Sigmoid colon (tissue), 7 donors: ENCODE results near the gene STIM2. TPM values are rescaled to one million over a fixed set of nuclear protein-coding genes. Genes with fewer than 3 reads are reported as not detected.

Source experiments
- DNase-seq: peaks from one replicate; pipeline ENCODE4 v3.0.0-alpha.2; 2019
- H3K27ac ChIP-seq, 4 donors: fragments of 200-600 bp; sonication (generic); one replicate each; pipeline ENCODE4 v1.5.1; 2016 to 2019; ENCODE audit warnings: mild to moderate bottlenecking in 1 of 4
- H3K27me3 ChIP-seq, 3 donors: fragments of 200-600 bp; sonication (generic); one replicate each; pipeline ENCODE4 v1.5.1; 2019; ENCODE audit warnings: mild to moderate bottlenecking in 1 of 3
- H3K36me3 ChIP-seq, 4 donors: fragments of 200-600 bp; sonication (generic); one replicate each; pipeline ENCODE4 v1.5.1; 2016 to 2019
- H3K4me1 ChIP-seq, 4 donors: fragments of 200-600 bp; sonication (generic); one replicate each; pipeline ENCODE4 v1.5.1; 2017 to 2019
- H3K4me3 ChIP-seq, 4 donors: fragments of 200-600 bp; sonication (generic); one replicate each; pipeline ENCODE4 v1.5.1; 2017 to 2019; ENCODE audit warnings: mild to moderate bottlenecking in 2 of 4, moderate library complexity in 1 of 4
- H3K9me3 ChIP-seq, 4 donors: fragments of 200-600 bp in 3 of 4; sonication (generic) in 3 of 4; one replicate each; pipeline versions ENCODE4 v1.5.1 to v1.6.1; 2013 to 2019
- EP300 ChIP-seq, 4 donors: sonication (generic); formaldehyde crosslinking; IDR thresholded peaks; one replicate each; pipeline ENCODE4 v1.6.1; 2017; ENCODE audit warnings: antibody characterized with exemption in 4 of 4
- POLR2A ChIP-seq, 2 donors: fragments of 450-650 bp; IDR thresholded peaks; one replicate each; pipeline ENCODE4 v1.6.1; 2016; ENCODE audit warnings: antibody characterized with exemption in 2 of 2, mild to moderate bottlenecking in 2 of 2, moderate library complexity in 2 of 2
- POLR2AphosphoS5 ChIP-seq, 4 donors: sonication (generic); formaldehyde crosslinking; IDR thresholded peaks; one replicate each; pipeline ENCODE4 v1.6.1; 2017; ENCODE audit warnings: antibody characterized with exemption in 4 of 4
- WGBS, 2 donors: extraction: QIAGEN DNeasy Blood & Tissue Kit; methylation state at CpG; one replicate each; pipeline ENCODE4 v1.1.7; 2013; 5-methylcytosine and 5-hydroxymethylcytosine counted together
- intact Hi-C: fragments of 100-400 bp; cut with DNase I; formaldehyde crosslinking; loops from one replicate; pipeline ENCODE4 v1.15.1; 2023
- polyA plus RNA-seq, 3 donors: library from polyadenylated mRNA; stranded (reverse); fragments of 200-250 nt; gene quantifications; one replicate each; pipeline ENCODE4 v1.2.3, GENCODE V29; 2013
- total RNA-seq, 4 donors: library from RNA; depleted of rRNA; stranded (reverse); fragments of >200 nt; gene quantifications; one replicate each; pipeline ENCODE4 v1.1.0, GENCODE V29; 2016
- TF ChIP-seq, protein P1 (sequence below), 4 experiments: fragments of 450-650 bp in 3 of 4; fragments of 200-600 bp in 1 of 4; IDR thresholded peaks; one replicate each; pipeline ENCODE4 v1.5.1; 2016 to 2019; ENCODE audit warnings: antibody characterized with exemption in 4 of 4, mild to moderate bottlenecking in 3 of 4, moderate library complexity in 2 of 4
- donor health status: healthy with polysubstance abuse.
- donor health status: Bipolar disorder and iron deficiency.
- donor health status: healthy.

Gene STIM2
- total and polyA plus RNA-seq, 7 donors, result 3.0 to 16.8 (median 14.1) TPM

DNA sequence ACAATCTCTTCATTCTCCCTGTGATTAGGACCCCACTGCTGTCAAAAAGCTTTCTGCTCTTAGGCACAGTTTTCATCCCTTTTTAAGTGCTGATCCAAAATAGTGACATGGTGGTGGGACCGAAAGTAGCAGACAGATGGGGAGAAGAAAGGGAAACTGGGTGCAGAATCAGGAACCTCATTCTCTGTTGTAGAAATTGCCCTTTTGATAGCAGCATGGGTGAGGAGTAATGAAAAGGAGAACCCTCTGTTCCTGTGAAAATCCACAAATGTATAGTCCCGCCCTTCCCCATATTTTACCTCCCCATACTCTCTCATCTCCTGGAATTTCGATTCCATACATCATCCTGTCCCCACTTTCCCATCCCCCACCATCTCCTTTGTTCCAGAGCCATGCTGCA lies 126.5 kb downstream of the STIM2 start:
- Histone ChIP-seq H3K4me1 (peaks cover 0 to 6% (median 3%) of the 10 kb centered on the region in 4 donors), H3K27ac (no peak overlapping the region), H3K27me3 (no peaks in the 10 kb centered on the region), H3K9me3 (no peaks in the 10 kb centered on the region), H3K36me3 (no peaks in the 10 kb centered on the region), H3K4me3 (no peak overlapping the region)
- TF ChIP-seq, protein P1, sequence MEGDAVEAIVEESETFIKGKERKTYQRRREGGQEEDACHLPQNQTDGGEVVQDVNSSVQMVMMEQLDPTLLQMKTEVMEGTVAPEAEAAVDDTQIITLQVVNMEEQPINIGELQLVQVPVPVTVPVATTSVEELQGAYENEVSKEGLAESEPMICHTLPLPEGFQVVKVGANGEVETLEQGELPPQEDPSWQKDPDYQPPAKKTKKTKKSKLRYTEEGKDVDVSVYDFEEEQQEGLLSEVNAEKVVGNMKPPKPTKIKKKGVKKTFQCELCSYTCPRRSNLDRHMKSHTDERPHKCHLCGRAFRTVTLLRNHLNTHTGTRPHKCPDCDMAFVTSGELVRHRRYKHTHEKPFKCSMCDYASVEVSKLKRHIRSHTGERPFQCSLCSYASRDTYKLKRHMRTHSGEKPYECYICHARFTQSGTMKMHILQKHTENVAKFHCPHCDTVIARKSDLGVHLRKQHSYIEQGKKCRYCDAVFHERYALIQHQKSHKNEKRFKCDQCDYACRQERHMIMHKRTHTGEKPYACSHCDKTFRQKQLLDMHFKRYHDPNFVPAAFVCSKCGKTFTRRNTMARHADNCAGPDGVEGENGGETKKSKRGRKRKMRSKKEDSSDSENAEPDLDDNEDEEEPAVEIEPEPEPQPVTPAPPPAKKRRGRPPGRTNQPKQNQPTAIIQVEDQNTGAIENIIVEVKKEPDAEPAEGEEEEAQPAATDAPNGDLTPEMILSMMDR (IDR thresholded peaks at IDR 0.05), result no peak
- no peak for TF ChIP-seq POLR2AphosphoS5 (IDR thresholded peaks at IDR 0.05)
- no peak for TF ChIP-seq EP300 (IDR thresholded peaks at IDR 0.05)
- TF ChIP-seq POLR2A (IDR thresholded peaks at IDR 0.05), result no peak
- 91 to 96% methylated on average over 3 of the region's 3 CpGs for WGBS, 2 donors
- intact Hi-C loops, result no loop called here
- DNase-seq, result no peak

DNA sequence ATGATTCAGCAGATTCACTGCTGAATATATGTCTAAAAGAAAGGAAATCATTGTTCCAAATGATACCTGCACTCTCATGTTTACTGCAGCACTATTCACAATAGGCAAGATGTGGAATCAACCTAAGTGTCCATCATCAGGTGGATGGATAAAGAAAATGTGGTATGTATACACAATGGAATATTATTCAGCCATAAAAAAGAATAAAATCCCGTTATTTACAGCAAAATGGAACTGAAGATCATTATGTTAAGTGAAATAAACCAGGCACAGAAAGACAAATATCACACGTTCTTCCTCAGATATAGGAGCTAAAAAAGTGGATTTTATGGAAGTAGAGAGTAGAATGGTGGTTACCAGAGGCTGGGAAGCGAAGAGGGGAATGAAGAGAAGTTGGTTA lies 130.4 kb downstream of the STIM2 start:
- intact Hi-C loops, result loop anchor here (5.0 kb wide), 1 partner anchor 134 kb away; no protein-coding TSS in a partner anchor
- Histone ChIP-seq H3K36me3 (no peaks in the 10 kb centered on the region), H3K27me3 (no peaks in the 10 kb centered on the region), H3K27ac (no peak overlapping the region), H3K4me3 (no peak overlapping the region), H3K4me1 (peaks cover 0 to 31% (median 26%) of the 10 kb centered on the region in 4 donors), H3K9me3 (no peaks in the 10 kb centered on the region)
- DNase-seq, result no peak
- 92 to 96% methylated on average over 3 of the region's 3 CpGs for WGBS, 2 donors
- TF ChIP-seq, protein P1 (IDR thresholded peaks at IDR 0.05), result no peak
- TF ChIP-seq POLR2A (IDR thresholded peaks at IDR 0.05) (no peak), EP300 (IDR thresholded peaks at IDR 0.05) (no peak), POLR2AphosphoS5 (IDR thresholded peaks at IDR 0.05) (no peak)

DNA sequence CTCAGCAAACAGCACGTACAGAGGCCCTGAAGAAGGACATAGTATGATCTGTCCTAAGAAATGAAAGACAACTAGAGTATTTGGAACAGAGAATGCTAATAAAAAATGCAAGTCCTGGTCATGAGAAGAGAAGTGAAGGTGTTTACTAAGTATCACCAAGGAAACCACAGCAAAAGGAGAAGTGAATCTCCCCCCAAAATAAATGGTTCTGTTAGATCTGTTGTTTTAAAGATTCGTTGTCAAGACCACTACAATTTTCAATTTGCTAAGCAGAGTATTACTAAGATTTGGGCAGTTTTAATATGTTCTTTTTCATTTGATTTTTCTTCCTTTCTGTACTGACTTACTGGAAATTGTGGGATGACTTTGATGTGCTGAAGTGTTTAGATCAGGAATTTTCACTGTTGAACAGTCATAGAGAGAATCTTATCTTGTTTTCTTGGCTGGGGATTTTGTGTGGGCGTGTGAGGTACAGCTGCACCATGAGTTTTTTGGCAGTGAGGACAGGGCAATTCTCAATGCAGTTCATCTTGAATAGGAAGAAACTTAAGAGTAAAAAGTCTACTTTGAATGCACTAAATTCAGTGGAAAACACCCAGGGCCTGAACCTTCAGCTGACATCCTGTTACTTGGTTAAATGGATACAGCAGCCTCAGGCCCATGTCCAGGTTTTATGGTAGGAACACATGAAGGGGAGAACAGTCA lies 132.2 kb downstream of the STIM2 start:
- TF ChIP-seq POLR2AphosphoS5 (IDR thresholded peaks at IDR 0.05) (no peak), POLR2A (IDR thresholded peaks at IDR 0.05) (no peak), EP300 (IDR thresholded peaks at IDR 0.05) (no peak)
- TF ChIP-seq, protein P1 (IDR thresholded peaks at IDR 0.05), result no peak
- peaks cover 0 to 27% (median 26%) of the 10 kb centered on the region in 4 donors for H3K4me1 ChIP-seq
- intact Hi-C loops, result loop anchor here (5.0 kb wide), 1 partner anchor 136 kb away; no protein-coding TSS in a partner anchor
- no peaks in the 10 kb centered on the region for H3K36me3 ChIP-seq
- no peaks in the 10 kb centered on the region for H3K27me3 ChIP-seq
- DNase-seq, result no peak
- H3K27ac ChIP-seq, result peak overlapping the region; percentile 11 to 41 (median 28)
- H3K4me3 ChIP-seq, result no peak overlapping the region
- 38 to 66% methylated on average over 3 of the region's 3 CpGs for WGBS, 2 donors
- no peaks in the 10 kb centered on the region for H3K9me3 ChIP-seq

DNA sequence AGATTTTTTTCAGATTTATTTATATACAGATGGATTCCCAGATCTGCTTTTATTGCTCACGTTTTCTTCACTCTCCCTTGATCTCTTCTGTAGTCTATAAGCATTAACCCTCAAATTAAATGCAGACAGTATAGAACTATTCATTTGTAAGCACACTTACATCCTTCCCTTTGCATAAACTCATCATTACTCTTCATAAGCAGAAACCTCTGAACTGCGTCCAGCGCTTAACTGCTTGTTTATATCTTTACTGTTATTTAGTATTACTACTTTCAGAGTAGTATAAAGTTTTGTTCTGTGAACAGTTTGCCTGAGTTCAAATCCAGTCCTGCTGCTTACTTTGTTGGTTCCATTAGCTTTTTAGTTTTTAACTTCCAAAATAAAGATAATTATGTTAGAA lies 132.9 kb downstream of the STIM2 start:
- TF ChIP-seq EP300 (IDR thresholded peaks at IDR 0.05) (no peak), POLR2AphosphoS5 (IDR thresholded peaks at IDR 0.05) (peak in 1 of 4 donors; percentile 45), POLR2A (IDR thresholded peaks at IDR 0.05) (no peak)
- TF ChIP-seq, protein P1 (IDR thresholded peaks at IDR 0.05), result no peak
- peaks cover 0 to 27% (median 26%) of the 10 kb centered on the region in 4 donors for H3K4me1 ChIP-seq
- no peaks in the 10 kb centered on the region for H3K9me3 ChIP-seq
- DNase-seq, result no peak
- intact Hi-C loops, result loop anchor here (5.0 kb wide), 1 partner anchor 136 kb away; no protein-coding TSS in a partner anchor
- no peaks in the 10 kb centered on the region for H3K36me3 ChIP-seq
- 38 to 51% methylated on average over 3 of the region's 3 CpGs for WGBS, 2 donors
- peak overlapping the region in 2 of 4 donors; percentile 35 to 41 for H3K27ac ChIP-seq
- H3K4me3 ChIP-seq, result no peak overlapping the region
- no peaks in the 10 kb centered on the region for H3K27me3 ChIP-seq
